ENCODE data around the gene SPATA2. TPM values are rescaled to one million over a fixed set of nuclear protein-coding genes. Genes with fewer than 3 reads are reported as not detected.

SPATA2 gene
- total and polyA plus RNA-seq, 2 experiments from 2014 or later, result 5.3 to 9.3 TPM

DNA sequence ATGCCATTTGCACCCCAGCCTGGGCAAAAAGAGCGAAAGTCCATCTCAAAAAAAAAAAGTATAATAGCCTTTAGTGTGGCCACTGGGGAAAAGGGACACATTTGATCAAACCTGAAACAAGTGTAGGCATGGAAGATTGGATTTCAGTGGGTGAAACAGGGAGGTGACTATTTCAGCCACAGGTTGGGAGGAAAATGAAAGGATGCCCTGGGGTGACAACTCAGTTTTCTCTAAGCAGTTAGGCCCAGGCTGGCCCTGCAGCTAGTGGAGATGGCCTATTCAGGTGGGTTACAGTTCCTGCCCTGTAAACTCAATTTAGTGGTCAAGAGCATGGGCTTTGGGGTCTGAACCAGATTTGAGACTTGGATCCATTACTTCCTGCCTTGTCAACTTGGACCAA, 36.4 kb downstream of the SPATA2 start:
- no peak overlapping the region for H3K27ac ChIP-seq (ENCODE audit: low read depth)
- no peaks in the 10 kb centered on the region for H3K4me1 Mint-ChIP-seq
- no peaks in the 10 kb centered on the region for H3K4me1 ChIP-seq (ENCODE audit: insufficient read depth)
- no peaks in the 10 kb centered on the region; the same call in 2 of the 3 replicates for H3K9me3 Mint-ChIP-seq
- H3K4me3 Mint-ChIP-seq, result no peak overlapping the region
- H3K4me2 ChIP-seq, result no peak overlapping the region
- no peak for ATAC-seq
- no peak overlapping the region for H3K4me3 ChIP-seq
- H4K20me1 ChIP-seq (replicated peaks; ENCODE audit: insufficient read depth), result no peaks in the 10 kb centered on the region
- TF ChIP-seq ZNF114 (CRISPR knock-in tag; IDR thresholded peaks at IDR 0.05) (no peak), CREB1 (CRISPR knock-in tag; IDR thresholded peaks at IDR 0.05; ENCODE audit: low read depth) (no peak), JUNB (IDR thresholded peaks at IDR 0.05; ENCODE audit: unreplicated experiment) (no peak), NANOG (IDR thresholded peaks at IDR 0.05; ENCODE audit: borderline replicate concordance) (no peak), ZNF331 (CRISPR knock-in tag; IDR thresholded peaks at IDR 0.05; ENCODE audit: low read depth) (no peak)
- TF ChIP-seq, protein P1, sequence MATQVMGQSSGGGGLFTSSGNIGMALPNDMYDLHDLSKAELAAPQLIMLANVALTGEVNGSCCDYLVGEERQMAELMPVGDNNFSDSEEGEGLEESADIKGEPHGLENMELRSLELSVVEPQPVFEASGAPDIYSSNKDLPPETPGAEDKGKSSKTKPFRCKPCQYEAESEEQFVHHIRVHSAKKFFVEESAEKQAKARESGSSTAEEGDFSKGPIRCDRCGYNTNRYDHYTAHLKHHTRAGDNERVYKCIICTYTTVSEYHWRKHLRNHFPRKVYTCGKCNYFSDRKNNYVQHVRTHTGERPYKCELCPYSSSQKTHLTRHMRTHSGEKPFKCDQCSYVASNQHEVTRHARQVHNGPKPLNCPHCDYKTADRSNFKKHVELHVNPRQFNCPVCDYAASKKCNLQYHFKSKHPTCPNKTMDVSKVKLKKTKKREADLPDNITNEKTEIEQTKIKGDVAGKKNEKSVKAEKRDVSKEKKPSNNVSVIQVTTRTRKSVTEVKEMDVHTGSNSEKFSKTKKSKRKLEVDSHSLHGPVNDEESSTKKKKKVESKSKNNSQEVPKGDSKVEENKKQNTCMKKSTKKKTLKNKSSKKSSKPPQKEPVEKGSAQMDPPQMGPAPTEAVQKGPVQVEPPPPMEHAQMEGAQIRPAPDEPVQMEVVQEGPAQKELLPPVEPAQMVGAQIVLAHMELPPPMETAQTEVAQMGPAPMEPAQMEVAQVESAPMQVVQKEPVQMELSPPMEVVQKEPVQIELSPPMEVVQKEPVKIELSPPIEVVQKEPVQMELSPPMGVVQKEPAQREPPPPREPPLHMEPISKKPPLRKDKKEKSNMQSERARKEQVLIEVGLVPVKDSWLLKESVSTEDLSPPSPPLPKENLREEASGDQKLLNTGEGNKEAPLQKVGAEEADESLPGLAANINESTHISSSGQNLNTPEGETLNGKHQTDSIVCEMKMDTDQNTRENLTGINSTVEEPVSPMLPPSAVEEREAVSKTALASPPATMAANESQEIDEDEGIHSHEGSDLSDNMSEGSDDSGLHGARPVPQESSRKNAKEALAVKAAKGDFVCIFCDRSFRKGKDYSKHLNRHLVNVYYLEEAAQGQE (IDR thresholded peaks at IDR 0.05; ENCODE audit: unreplicated experiment), result no peak
- TF ChIP-seq, protein P2, sequence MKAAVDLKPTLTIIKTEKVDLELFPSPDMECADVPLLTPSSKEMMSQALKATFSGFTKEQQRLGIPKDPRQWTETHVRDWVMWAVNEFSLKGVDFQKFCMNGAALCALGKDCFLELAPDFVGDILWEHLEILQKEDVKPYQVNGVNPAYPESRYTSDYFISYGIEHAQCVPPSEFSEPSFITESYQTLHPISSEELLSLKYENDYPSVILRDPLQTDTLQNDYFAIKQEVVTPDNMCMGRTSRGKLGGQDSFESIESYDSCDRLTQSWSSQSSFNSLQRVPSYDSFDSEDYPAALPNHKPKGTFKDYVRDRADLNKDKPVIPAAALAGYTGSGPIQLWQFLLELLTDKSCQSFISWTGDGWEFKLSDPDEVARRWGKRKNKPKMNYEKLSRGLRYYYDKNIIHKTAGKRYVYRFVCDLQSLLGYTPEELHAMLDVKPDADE (IDR thresholded peaks at IDR 0.05), result no peak
- H3K79me2 ChIP-seq (replicated peaks; ENCODE audit: insufficient read depth), result no peaks in the 10 kb centered on the region
- H3K27ac Mint-ChIP-seq, result no peak overlapping the region
- H3K9me2 ChIP-seq (ENCODE audit: insufficient read depth), result no peaks in the 10 kb centered on the region
- no peak for DNase-seq (ENCODE audit: low spot score)
- H3F3A ChIP-seq (replicated peaks; ENCODE audit: low read depth), result no peaks in the 10 kb centered on the region
- H3K27me3 Mint-ChIP-seq (ENCODE audit: insufficient read depth, low read depth, poor library complexity), result peaks cover 2% of the 10 kb centered on the region
- H3K36me3 Mint-ChIP-seq (ENCODE audit: low read depth), result 0 out of 3 replicates have a peak, but pooled peaks cover 3% of the 10 kb centered on the region
- no peaks in the 10 kb centered on the region for H3K27me3 ChIP-seq (ENCODE audit: insufficient read depth)
- H3K36me3 ChIP-seq (ENCODE audit: insufficient read depth), result no peaks in the 10 kb centered on the region
- no peak overlapping the region for H2AFZ ChIP-seq

DNA sequence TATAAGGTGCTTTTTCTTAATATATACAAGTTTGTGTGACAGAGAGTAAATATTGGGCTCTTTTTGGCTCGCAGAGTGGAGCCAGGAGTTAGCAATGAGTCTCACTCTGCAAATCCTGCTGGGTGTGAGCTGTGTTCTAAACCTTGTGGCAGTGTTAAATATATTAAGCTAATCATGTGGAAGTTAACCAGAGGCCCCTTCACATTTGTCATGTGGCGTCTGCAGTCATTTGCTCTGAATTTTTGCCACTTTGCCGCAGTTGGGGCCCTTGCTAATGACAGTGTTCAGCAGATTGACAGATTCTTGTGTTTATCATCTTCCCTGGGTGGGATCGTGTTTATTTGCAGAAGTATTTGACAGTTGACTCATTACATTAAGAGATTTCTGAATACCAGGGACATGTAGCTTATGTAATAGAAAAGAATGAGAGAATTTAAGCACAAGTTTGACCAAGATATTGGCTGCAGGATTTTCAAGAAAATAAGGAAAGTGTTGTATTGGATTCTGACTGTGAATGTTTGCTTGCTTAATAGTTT, 37.9 kb downstream of the SPATA2 start:
- no peaks in the 10 kb centered on the region for H3K27me3 Mint-ChIP-seq (ENCODE audit: insufficient read depth, low read depth, poor library complexity)
- H3K4me1 Mint-ChIP-seq, result no peaks in the 10 kb centered on the region
- Histone ChIP-seq H3K4me3 (no peak overlapping the region), H2AFZ (no peak overlapping the region), H3K4me1 (ENCODE audit: insufficient read depth) (no peaks in the 10 kb centered on the region), H3K9me2 (ENCODE audit: insufficient read depth) (no peaks in the 10 kb centered on the region), H3K27me3 (ENCODE audit: insufficient read depth) (no peaks in the 10 kb centered on the region), H3K36me3 (ENCODE audit: insufficient read depth) (no peaks in the 10 kb centered on the region), H3K27ac (ENCODE audit: low read depth) (no peak overlapping the region), H4K20me1 (replicated peaks; ENCODE audit: insufficient read depth) (no peaks in the 10 kb centered on the region), H3K79me2 (replicated peaks; ENCODE audit: insufficient read depth) (no peaks in the 10 kb centered on the region), H3F3A (replicated peaks; ENCODE audit: low read depth) (no peaks in the 10 kb centered on the region), H3K4me2 (no peak overlapping the region)
- ATAC-seq (no peak), DNase-seq (ENCODE audit: low spot score) (no peak)
- H3K27ac Mint-ChIP-seq, result no peak overlapping the region
- H3K36me3 Mint-ChIP-seq (ENCODE audit: low read depth), result 0 out of 3 replicates have a peak, but pooled peaks cover 3% of the 10 kb centered on the region
- H3K4me3 Mint-ChIP-seq, result no peak overlapping the region
- H3K9me3 Mint-ChIP-seq, result no peaks in the 10 kb centered on the region; the same call in 2 of the 3 replicates
- TF ChIP-seq ZNF331 (CRISPR knock-in tag; IDR thresholded peaks at IDR 0.05; ENCODE audit: low read depth), result no peak
- TF ChIP-seq NANOG (IDR thresholded peaks at IDR 0.05; ENCODE audit: borderline replicate concordance), result no peak
- TF ChIP-seq JUNB (IDR thresholded peaks at IDR 0.05; ENCODE audit: unreplicated experiment), result no peak
- TF ChIP-seq, protein P2 (IDR thresholded peaks at IDR 0.05), result no peak
- TF ChIP-seq, protein P1 (IDR thresholded peaks at IDR 0.05; ENCODE audit: unreplicated experiment), result no peak
- no peak for TF ChIP-seq CREB1 (CRISPR knock-in tag; IDR thresholded peaks at IDR 0.05; ENCODE audit: low read depth)
- TF ChIP-seq ZNF114 (CRISPR knock-in tag; IDR thresholded peaks at IDR 0.05), result no peak
- no peak for TF ChIP-seq POLR2AphosphoS5 (IDR thresholded peaks at IDR 0.05; ENCODE audit: low read depth)
- TF ChIP-seq EZH2 (IDR thresholded peaks at IDR 0.05; ENCODE audit: low read depth, unreplicated experiment), result no peak
